Measurements from ENCODE around the gene TMX3.

The TMX3 gene

GRCh38 chr18:68707646-68708045 lies 7.3 kb downstream of the TMX3 start:
- no peak for DNase-seq

- no peak for DNase-seq
Observed at GRCh38 chr18:68705119-68705518, 9.8 kb downstream of the TMX3 start.

- no peak for DNase-seq
Observed at GRCh38 chr18:68703326-68703725, 11.6 kb downstream of the TMX3 start.

GRCh38 chr18:68701353-68701752 lies 13.6 kb downstream of the TMX3 start:
- no peak for DNase-seq

- no peak for DNase-seq
Observed at GRCh38 chr18:68699043-68699442, 15.9 kb downstream of the TMX3 start.

GRCh38 chr18:68696937-68697336 lies 18.0 kb downstream of the TMX3 start:
- no peak for DNase-seq

GRCh38 chr18:68694316-68694715 lies 20.6 kb downstream of the TMX3 start:
- no peak for DNase-seq

- DNase-seq = no peak
Observed at GRCh38 chr18:68693091-68693815, 21.7 kb downstream of the TMX3 start.

GRCh38 chr18:68679528-68679927 lies 35.4 kb downstream of the TMX3 start:
- no peak for DNase-seq

- DNase-seq = no peak
Observed at GRCh38 chr18:68676913-68677312, 38.0 kb downstream of the TMX3 start.

GRCh38 chr18:68667121-68667520 lies 47.8 kb downstream of the TMX3 start:
- DNase-seq = no peak

GRCh38 chr18:68666381-68666780 lies 48.5 kb downstream of the TMX3 start:
- DNase-seq = no peak

GRCh38 chr18:68665628-68666027 lies 49.3 kb downstream of the TMX3 start:
- no peak for DNase-seq

- DNase-seq = no peak
Observed at GRCh38 chr18:68662754-68663153, 52.2 kb downstream of the TMX3 start.

- no peak for DNase-seq
Observed at GRCh38 chr18:68660354-68661183, 54.3 kb downstream of the TMX3 start.

GRCh38 chr18:68648191-68648590 lies 66.7 kb downstream of the TMX3 start:
- no peak for DNase-seq

GRCh38 chr18:68642003-68642402 lies 72.9 kb downstream of the TMX3 start:
- DNase-seq = no peak

- no peak for DNase-seq
Observed at GRCh38 chr18:68640861-68641260, 74.0 kb downstream of the TMX3 start.

- no peak for DNase-seq
Observed at GRCh38 chr18:68638613-68639012, 76.3 kb downstream of the TMX3 start.

GRCh38 chr18:68627812-68628211 lies 87.1 kb downstream of the TMX3 start:
- no peak for DNase-seq

All from right forelimb (tissue), 1 donor.